HG02610 (cell line): ENCODE results near the gene KCNMA1.

Source experiments
- ATAC-seq: cut with Tn5 transposase; IDR thresholded peaks from one replicate; pipeline ENCODE4 v1.9.1; 2021; ENCODE audit warnings: mild to moderate bottlenecking, moderate library complexity; ENCODE audit not compliant: unreplicated experiment

The KCNMA1 gene

DNA sequence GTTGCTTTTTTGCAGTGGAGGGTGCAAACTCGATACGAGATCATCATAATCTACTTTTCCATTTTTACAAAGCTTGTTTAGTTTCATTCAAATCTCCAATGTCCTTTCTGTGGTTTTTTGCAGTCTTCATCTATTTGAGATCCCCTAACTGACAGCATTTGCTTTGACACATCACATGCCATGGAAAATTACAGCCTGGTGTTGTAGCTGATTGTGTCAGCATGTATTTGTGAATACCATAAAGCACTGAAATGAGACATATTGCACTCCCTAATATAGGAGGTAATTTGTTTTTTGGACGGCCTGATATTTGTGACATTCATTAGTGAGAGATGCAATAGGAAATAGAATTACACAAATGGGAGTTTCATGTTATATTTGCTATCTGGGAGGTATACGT is 620.8 kb downstream of the KCNMA1 start:
- ATAC-seq: no peak

DNA sequence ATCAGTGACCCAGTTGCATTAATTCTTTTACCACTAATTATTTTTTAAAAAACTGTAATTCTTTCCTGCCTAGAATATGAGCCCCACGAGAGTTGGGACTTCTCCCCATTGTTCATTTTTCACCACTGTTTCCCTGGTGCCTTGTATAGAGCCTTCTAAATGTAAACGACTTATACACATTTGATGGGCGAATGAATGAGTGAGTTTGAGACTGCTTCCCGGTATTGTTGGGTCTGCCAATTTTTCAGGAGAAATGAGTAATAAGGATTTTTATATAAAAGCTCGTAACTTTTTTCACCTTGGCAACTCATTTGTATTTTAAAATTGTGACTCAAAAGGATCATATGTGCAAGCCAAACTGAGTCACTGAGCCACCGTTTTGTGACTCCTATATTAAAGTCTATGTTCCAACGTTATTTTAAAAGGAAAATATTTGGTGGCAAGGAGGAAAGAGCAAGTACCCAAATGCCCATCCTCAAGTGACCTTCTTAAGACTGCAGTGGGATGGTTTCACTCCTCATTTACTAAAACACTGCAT is 621.3 kb downstream of the KCNMA1 start:
- no peak for ATAC-seq

- ATAC-seq: no peak
Observed at GRCh38 chr10:77015360-77015759, 622.2 kb downstream of the KCNMA1 start.

- no peak for ATAC-seq
Observed at GRCh38 chr10:77012812-77013500, 624.7 kb downstream of the KCNMA1 start.

DNA sequence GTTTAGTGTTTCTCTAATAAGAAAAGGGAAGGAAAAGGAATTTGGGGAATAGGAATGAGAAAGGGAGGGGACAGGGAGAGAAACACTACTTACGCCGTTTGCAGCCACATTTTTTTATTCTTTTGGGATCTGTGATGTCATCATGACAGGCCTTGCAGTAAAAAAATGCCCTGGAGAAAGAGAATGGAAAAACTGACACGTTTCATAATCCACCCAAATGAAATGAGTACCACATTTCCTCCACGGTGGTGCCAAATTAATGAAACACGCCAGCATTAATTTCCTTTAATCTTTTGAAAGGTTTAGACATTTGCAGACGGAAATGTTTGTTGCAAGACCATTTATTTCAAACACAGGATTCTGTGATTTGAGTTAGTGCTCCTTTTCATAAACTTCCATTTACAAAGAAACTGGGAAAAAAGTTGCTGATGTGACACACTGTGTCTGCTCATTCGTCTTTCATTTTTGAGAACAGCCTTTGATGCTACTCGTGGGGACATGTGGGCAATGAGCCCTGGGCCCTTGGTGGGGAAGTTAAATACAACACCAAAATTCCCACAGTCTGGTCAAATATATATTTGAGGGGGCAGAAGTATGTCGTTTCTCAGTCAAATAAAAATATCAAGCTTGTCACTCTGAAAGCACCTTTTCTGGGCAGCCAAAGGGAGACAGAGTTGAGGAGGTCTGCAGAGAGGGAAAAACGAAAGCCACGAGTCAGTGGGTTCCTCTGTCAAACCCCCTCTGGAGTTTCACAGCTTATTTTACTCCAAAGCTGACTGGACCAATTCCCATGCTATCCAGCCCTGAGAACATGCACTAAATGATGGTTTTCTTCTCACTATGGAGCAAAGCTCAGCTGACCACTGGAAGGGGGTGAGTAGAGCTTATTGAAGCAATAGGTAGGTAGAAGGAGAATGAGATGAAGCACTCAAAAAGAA is 625.5 kb downstream of the KCNMA1 start:
- no peak for ATAC-seq

- no peak for ATAC-seq
Observed at GRCh38 chr10:77010430-77010829, 627.2 kb downstream of the KCNMA1 start.

DNA sequence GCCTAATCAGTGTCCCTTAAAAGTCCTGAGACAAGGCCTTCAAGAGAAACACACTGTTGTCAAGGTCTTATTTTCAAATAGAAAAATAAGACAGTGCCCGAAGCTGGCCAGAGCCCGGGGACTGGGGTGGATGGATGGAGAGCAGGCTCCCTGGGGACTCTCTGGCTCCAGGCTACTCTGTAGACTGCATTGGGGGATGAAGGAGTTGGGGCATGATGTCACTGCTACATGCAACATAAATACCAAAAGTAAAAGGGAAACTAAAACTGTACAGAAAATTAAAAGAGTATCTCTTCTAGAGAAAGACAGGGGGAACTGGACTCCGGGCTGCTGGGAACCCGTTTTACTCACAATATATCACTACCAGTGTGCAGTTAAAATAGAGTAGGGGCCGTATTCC is 629.8 kb downstream of the KCNMA1 start:
- peak; percentile 62 for ATAC-seq

DNA sequence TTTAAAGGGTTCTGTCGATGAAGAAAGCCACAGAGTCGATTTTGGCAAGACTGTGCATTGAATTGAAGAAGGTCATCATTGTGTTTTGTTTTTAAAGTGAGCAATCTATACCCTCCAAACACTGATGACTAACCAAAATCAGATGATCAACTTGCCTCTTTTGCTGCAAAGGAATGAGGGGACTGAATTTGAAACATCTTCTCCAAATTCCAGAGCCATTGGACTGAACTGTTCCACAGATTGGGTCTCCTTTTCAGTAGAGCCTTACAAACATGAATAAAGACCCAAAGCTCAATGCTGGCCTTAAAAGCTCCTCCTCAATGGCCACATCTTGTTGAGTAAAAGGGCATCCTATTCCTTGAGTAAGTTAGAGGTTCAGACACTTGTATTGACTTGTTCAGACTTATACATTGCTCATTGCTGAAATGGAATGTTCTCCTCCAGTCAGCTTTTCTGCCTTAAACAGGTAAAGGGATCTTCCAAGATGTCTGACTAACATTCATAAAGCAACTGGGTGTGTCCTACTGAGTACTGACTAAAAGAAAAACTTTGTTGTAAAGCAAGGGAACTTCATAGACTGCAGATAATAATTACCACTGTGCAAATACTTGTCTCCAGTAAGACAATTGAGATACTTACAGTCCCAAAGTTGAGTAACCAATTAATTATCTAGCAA is 630.6 kb downstream of the KCNMA1 start:
- peak; percentile 58 for ATAC-seq

- ATAC-seq: no peak
Observed at GRCh38 chr10:77005871-77006270, 631.7 kb downstream of the KCNMA1 start.

DNA sequence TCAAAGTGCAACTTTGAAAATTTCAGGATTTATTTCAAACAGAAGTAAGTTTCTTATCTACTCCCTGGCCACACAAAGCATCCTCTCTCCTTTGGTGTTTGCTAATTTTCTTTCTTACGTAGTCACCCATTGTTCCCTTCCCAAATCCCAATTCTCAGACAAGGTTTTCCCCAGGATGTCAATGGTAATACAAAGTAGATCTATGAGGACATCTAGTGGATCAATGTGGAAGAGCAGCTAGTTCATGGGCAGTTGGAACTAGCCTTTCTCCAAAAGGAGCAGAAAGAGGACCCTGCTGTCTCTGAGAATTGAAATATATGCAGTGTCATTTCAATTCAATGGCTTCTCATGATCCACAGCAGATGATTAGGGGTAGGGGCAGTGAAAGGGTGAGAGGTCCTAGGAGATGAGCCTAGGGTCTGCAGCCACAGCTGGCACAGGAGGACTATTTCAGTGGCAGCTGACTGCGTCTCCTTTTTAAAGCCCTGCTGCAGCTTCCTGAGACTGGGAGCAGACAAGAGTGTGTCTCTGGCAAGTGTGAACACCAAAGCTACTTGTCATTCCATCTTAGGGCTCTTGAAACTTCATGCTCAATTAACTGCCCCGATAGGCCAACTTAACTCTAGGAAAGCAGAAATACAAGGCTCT is 632.6 kb downstream of the KCNMA1 start:
- ATAC-seq: no peak

GRCh38 chr10:77002872-77003271 is 634.7 kb downstream of the KCNMA1 start:
- no peak for ATAC-seq

- no peak for ATAC-seq
Observed at GRCh38 chr10:77001206-77001605, 636.4 kb downstream of the KCNMA1 start.

DNA sequence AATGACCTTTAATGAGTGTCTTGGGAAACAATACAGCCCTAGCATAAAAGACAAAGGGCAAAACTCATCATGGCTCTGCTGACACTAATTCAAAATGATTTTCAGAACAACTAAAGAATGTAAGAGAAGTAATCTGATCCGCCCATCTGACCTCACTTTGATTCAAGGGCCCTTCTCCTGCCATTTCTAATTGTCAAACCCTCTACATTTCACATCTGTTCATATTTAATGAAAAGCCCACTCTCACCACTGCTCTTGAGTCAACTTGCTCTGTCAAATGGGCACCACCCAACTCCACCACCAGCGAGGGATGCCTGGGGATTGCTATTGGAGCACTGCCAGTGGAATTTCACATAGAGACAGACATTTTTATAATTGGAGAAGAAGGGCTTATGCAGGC is 639.2 kb downstream of the KCNMA1 start:
- no peak for ATAC-seq

- ATAC-seq: no peak
Observed at GRCh38 chr10:76997631-76998030, 640.0 kb downstream of the KCNMA1 start.

DNA sequence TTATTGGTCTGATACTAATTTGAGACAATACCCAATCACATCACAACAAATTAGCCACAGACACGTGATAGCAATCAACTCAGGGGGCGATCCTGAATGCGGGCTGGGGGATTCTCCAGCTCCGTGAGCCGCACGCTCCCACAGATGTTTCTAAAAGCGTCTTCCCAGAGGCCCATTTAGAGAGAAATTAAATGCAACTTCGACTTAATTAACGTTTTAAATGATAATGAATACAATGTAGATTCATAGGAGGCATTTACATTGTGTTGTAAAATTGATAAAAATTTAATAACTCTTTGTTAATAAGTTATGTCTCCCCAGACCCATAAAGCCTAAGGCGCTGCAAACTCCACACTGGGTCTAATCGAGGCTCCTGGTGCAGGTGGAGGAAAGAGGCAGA is 642.6 kb downstream of the KCNMA1 start:
- no peak for ATAC-seq

DNA sequence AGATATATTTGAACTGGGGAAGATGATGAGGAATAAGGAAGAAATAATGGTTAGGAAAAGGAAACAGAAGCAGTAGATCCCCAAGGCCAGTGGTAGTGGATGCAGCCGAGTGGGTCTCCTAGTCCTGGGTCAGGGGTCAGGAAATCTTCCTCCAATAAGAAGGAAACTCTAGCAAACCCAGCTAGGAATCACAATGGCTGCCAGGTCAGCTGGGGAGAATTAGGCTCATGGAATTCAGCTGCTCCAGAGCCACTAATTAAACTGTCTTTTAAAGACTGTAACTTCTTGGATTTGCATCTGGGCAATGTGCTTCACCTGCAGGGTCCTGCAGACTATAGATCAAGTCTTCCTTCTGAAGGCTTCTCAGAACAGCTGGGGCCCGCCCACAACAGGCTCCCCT is 644.4 kb downstream of the KCNMA1 start:
- ATAC-seq: no peak

- no peak for ATAC-seq
Observed at GRCh38 chr10:76992467-76992866, 645.1 kb downstream of the KCNMA1 start.

- no peak for ATAC-seq
Observed at GRCh38 chr10:76991621-76992020, 646.0 kb downstream of the KCNMA1 start.

GRCh38 chr10:76990561-76990960 is 647.0 kb downstream of the KCNMA1 start:
- ATAC-seq: no peak

DNA sequence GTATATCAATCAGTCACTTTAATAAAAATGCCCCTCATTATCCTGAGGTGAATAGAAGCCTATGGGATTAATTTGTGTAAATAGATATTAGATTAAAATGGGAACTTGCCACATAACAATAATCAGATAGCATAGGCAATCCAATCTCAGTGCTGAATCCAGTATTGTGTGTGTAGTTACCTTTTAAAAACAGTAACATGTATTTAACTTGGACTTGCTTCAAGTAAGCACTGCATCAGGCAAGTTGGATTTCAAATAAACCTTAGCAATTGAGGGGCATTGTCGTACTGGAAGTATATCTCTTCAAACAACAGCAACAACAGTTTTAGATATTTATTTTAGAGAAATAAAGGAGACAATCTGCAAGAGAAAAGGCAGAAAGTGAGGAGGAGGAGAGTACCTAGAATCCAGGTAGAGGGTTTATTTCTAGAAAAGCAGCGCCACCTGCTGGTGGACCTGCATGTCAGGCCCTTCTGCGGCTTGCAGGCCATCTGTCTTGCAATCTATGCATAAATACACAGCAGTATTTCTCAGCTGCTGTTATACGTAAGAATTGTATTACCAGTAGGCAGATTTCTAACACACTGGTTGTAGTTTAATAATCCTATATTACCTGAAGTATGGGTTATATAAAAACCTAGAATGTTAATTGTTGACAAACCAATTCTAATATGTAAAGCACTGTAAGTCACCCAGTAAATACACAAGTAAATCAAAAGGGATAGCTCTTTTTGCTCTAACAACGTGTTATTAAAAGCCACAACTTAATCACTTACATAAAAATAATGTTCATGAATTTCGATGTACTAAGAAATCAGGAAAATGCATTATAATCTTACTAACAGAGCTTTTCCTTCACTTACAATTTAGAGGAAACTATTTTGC is 652.8 kb downstream of the KCNMA1 start:
- ATAC-seq: no peak
